Sigmoid colon (tissue), 4 donors: Measurements from ENCODE around the gene POLE2.

Experiments used
- CTCF ChIP-seq, 4 experiments: fragments of 450-650 bp in 3 of 4; fragments of 200-600 bp in 1 of 4; IDR thresholded peaks; one replicate each; pipeline ENCODE4 v1.5.1; 2016 to 2019; ENCODE audit warnings: antibody characterized with exemption in 4 of 4, mild to moderate bottlenecking in 3 of 4, moderate library complexity in 2 of 4
- EP300 ChIP-seq, 4 donors: sonication (generic); formaldehyde crosslinking; IDR thresholded peaks; one replicate each; pipeline ENCODE4 v1.6.1; 2017; ENCODE audit warnings: antibody characterized with exemption in 4 of 4
- POLR2A ChIP-seq, 2 donors: fragments of 450-650 bp; IDR thresholded peaks; one replicate each; pipeline ENCODE4 v1.6.1; 2016; ENCODE audit warnings: antibody characterized with exemption in 2 of 2, mild to moderate bottlenecking in 2 of 2, moderate library complexity in 2 of 2
- POLR2AphosphoS5 ChIP-seq, 4 donors: sonication (generic); formaldehyde crosslinking; IDR thresholded peaks; one replicate each; pipeline ENCODE4 v1.6.1; 2017; ENCODE audit warnings: antibody characterized with exemption in 4 of 4

- TF ChIP-seq POLR2A (IDR thresholded peaks at IDR 0.05): no peak
- TF ChIP-seq POLR2AphosphoS5 (IDR thresholded peaks at IDR 0.05): no peak
- TF ChIP-seq CTCF (IDR thresholded peaks at IDR 0.05): no peak
- no peak for TF ChIP-seq EP300 (IDR thresholded peaks at IDR 0.05)
Measured at GRCh38 chr14:49654511-49654910, 33.5 kb downstream of the POLE2 start.
